GM18951 (cell line): ENCODE results near the gene COX17.

Source experiments
- POLR2A ChIP-seq: IDR thresholded peaks from 4 replicates; pipeline ENCODE4 v1.6.1; 2011; ENCODE audit warnings: mild to moderate bottlenecking; ENCODE audit not compliant: insufficient read length, insufficient read depth; ENCODE audit errors: extremely low read depth
- in situ Hi-C: fragments of 300-500 bp; cut with MboI; formaldehyde crosslinking; loops from one replicate; pipeline ENCODE4 v1.12.0; 2022; ENCODE audit warnings: low sequenced_read_pairs, mixed read lengths, inconsistent platforms; ENCODE audit not compliant: unreplicated experiment

COX17 gene

GRCh38 chr3:119632216-119632615 lies 45.0 kb downstream of the COX17 start:
- no peak for TF ChIP-seq POLR2A
- in situ Hi-C loops = no loop called here

DNA sequence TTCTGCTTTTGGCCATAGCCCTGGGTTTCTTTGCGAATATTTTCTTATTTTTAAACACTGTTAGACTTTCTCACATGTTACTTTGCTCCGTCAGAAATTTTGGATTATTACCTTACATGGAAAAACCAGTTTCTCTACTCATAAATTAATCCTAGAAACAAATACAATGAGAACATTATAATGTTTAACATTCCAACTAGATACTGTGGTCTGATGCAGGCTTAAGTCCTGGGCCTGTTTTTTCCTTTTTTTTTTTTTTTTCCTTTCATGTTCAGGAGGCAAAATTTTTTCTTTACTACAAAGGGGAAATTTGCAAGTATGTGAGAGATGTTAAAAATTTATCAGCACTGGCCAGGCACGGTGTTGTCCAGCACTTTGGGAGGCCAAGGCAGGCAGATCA lies 45.7 kb downstream of the COX17 start:
- no peak for TF ChIP-seq POLR2A
- in situ Hi-C loops = no loop called here

GRCh38 chr3:119630880-119631329 lies 46.3 kb downstream of the COX17 start:
- no peak for TF ChIP-seq POLR2A
- in situ Hi-C loops = no loop called here

- no peak for TF ChIP-seq POLR2A
- in situ Hi-C loops = no loop called here
Observed at GRCh38 chr3:119630128-119630879, 46.9 kb downstream of the COX17 start.

DNA sequence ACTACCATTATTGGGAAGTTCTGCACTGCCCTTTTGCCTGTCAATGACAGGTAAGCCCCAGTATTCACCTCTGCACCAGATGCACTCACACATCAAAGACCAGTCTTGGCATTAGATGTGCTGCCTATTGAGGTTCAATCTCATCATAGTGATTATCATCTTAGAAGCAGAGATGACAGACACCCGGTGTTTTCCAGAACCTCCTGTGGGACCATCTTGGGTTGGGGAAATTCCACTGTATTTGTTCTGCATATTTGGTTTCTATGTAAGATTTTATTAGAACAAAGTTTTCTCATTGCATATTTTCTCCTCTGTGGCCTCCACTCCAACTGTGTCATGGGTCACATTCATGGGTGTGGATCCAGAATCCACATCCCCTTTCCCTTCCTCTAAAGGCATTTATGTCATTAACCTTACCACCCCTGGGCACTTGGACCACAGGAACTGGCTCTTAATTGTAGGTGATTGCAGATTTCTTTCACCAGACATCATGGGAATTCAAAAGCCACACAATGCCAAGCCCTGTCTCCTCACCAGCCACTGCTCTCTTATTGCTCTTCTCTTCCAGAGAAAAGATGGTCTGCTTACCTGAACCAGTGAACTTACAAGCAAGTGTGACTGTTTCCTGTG lies 48.3 kb downstream of the COX17 start:
- no peak for TF ChIP-seq POLR2A
- in situ Hi-C loops = no loop called here

GRCh38 chr3:119628390-119628789 lies 48.8 kb downstream of the COX17 start:
- in situ Hi-C loops = no loop called here
- TF ChIP-seq POLR2A = no peak

DNA sequence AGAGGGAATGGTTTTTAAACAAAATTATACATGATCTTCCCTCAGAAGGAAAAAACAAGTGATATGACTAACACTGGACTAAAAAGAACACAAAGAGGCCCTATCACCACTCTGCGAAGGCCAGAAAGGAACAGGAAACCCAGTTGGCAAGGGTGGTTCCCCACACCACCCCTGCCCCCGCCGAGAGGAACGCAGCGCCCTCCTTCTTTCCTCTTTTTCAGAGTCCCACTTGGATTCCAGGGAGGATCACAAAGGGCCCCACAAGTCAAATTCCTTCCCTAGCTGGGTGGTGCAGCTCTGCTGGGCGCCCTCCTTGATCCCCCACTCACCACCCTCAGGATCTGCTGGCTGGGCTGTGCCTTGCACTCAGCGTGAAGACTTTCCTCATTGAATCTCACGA lies 49.7 kb downstream of the COX17 start:
- in situ Hi-C loops = no loop called here
- no peak for TF ChIP-seq POLR2A

GRCh38 chr3:119626196-119626595 lies 51.0 kb downstream of the COX17 start:
- in situ Hi-C loops = no loop called here

DNA sequence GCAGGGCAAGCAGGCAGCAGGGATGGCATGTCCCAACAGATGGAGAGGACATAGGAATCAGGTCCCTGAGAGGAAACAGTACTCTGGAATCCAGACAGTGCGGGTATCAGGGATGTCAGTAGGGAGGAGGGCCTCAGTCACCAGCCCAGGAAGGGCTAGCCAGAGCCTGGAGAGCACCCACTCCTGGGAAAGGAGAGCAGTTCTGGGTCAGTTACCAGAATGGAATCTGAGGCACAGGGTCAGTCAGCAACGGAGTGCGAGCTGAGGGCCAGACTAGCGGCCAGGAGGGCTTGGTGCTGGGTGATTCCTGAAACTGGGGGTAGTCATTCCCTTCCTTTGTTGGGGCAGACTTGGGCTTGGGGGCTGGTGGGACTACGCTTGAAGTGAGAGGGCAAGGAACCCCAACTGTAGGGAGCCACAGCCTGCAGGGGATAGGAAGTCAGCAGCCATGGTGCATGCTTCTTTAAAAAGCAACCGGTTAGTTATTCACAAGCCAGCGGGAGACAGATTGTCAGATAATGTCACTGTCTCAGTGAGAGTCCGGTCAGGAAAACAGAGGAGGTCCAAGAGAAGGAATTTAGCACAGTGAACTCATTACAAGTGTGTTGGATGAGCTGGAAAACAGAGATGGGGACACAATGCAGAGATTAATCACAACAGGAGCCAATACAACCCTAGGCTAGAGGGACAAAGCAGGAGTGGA lies 51.6 kb downstream of the COX17 start:
- in situ Hi-C loops = no loop called here
- no peak for TF ChIP-seq POLR2A

More at GRCh38 chr3:119626196-119626595, 51.0 kb downstream of the COX17 start:
- TF ChIP-seq POLR2A = no peak

- in situ Hi-C loops = no loop called here
- no peak for TF ChIP-seq POLR2A
Observed at GRCh38 chr3:119624002-119624720, 53.0 kb downstream of the COX17 start.

DNA sequence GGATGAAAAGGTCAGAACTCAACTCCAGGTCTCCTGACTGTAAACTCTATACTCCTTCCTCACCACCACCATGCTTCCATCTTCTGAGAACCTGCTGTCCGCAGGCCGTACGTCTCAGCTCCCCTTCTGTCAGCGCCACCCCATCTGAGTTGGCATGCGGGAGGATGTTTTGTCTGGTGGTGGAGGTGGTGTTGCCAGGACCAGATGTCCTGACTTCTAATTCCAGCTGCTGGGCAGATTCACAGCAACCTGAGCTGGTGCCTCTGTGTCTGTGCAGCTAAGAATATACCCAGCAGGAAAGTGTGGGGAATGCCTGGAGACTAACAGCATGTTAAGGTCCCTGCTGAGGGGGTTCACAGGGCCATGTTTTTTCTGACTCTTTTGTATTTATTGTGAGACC lies 56.3 kb downstream of the COX17 start:
- in situ Hi-C loops = no loop called here
- no peak for TF ChIP-seq POLR2A
